Esophagus muscularis mucosa (tissue), 4 donors: ENCODE results near the gene PFKL. TPM values are rescaled to one million over a fixed set of nuclear protein-coding genes. Genes with fewer than 3 reads are reported as not detected.

Experiments
- DNase-seq: peaks from one replicate; pipeline ENCODE4 v3.0.0-alpha.2; 2017; ENCODE audit errors: extremely low spot score
- H3K27ac ChIP-seq, 4 donors: fragments of 200-600 bp; sonication (generic); replicated peaks in 1 of 4; 1 replicate in 3 of 4; 2 replicates in 1 of 4; pipeline ENCODE4 v1.5.1; 2016 to 2019; ENCODE audit warnings: mild to moderate bottlenecking in 1 of 4
- H3K27me3 ChIP-seq, 4 donors: fragments of 200-600 bp; sonication (generic); one replicate each; pipeline versions ENCODE4 v1.5.1 to v1.6.0; 2016 to 2019
- H3K36me3 ChIP-seq, 4 donors: fragments of 200-600 bp; sonication (generic); one replicate each; pipeline ENCODE4 v1.5.1; 2016 to 2019
- H3K4me1 ChIP-seq, 4 donors: fragments of 200-600 bp; sonication (generic); one replicate each; pipeline ENCODE4 v1.5.1; 2016 to 2019
- H3K4me3 ChIP-seq, 4 donors: fragments of 200-600 bp; sonication (generic); 1 replicate in 2 of 4; 2 replicates in 2 of 4; pipeline ENCODE4 v1.5.1; 2016 to 2019; ENCODE audit warnings: mild to moderate bottlenecking in 4 of 4, moderate library complexity in 1 of 4
- H3K9me3 ChIP-seq, 4 donors: fragments of 200-600 bp; sonication (generic); 1 replicate in 3 of 4; 2 replicates in 1 of 4; pipeline ENCODE4 v1.5.1; 2016 to 2019
- CTCF ChIP-seq, 3 experiments: fragments of 200-600 bp in 2 of 3; fragments of 450-650 bp in 1 of 3; sonication (generic) in 2 of 3; IDR thresholded peaks; one replicate each; pipeline ENCODE4 v1.5.1; 2017 to 2019; ENCODE audit warnings: antibody characterized with exemption in 3 of 3, mild to moderate bottlenecking in 2 of 3, moderate library complexity in 1 of 3
- EP300 ChIP-seq: sonication (generic); formaldehyde crosslinking; IDR thresholded peaks from one replicate; pipeline ENCODE4 v1.6.1; 2017; ENCODE audit warnings: antibody characterized with exemption
- POLR2A ChIP-seq: fragments of 450-650 bp; IDR thresholded peaks from one replicate; pipeline ENCODE4 v1.6.1; 2017; ENCODE audit warnings: antibody characterized with exemption, moderate library complexity, mild to moderate bottlenecking, low read depth
- POLR2AphosphoS5 ChIP-seq, 2 donors: sonication (generic); formaldehyde crosslinking; IDR thresholded peaks; one replicate each; pipeline ENCODE4 v1.6.1; 2017; ENCODE audit warnings: antibody characterized with exemption in 2 of 2
- WGBS: methylation state at CpG from one replicate; pipeline ENCODE4 v1.1.5; 2018; 5-methylcytosine and 5-hydroxymethylcytosine counted together
- intact Hi-C: fragments of 100-400 bp; cut with DNase I; formaldehyde crosslinking; loops from one replicate; pipeline ENCODE4 v1.15.1; 2023
- total RNA-seq, 4 donors: library from RNA; depleted of rRNA; stranded (reverse); fragments of >200 nt; gene quantifications; one replicate each; pipeline versions ENCODE4 v1.1.0 to v1.2.1, GENCODE V29; 2016

The PFKL gene
- total RNA-seq, 4 donors from 2014 or later = 61.5 to 109 (median 83.4) TPM

DNA sequence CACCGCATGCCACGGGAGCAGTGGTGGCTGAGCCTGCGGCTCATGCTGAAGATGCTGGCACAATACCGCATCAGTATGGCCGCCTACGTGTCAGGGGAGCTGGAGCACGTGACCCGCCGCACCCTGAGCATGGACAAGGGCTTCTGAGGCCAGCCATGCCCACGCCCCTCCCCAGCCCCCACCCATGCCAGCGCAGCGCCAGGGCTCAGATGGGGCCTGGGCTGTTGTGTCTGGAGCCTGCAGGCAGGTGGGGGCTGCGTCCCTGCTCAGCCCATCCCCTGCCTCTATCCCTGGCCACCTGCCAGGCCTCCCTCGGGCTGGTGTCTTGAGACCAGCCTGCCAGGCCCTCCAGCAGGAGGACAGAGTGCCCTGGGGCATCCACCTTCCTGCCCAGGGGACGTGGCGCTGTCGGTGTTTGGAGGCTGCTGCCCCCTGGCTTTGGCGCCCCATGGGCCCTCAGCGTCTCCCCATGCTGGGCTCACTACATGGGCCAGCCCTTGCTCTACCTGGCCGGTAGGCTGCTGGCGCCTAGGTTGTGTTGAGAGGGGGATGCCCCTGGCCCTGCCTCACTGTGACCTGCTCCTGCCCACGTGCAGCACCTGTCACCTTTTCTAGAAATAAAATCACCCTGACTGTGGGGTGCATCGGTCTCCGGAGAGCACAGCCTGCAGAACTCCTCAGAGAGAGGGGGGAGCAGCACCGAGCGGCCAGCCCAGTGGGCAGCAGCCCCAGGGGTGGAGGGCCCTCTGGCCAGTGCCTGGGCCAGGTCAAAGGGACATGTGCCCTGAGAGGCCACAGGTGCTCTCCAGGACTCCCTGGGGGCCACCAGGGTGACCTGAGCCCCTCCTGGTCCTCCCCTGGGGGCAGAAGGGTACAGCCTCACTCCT, 27.1 kb downstream of the PFKL start:
- intact Hi-C loops = no loop called here
- 81% methylated on average over 12 of the region's 26 CpGs for WGBS
- no peak overlapping the region for H3K27ac ChIP-seq

GRCh38 chr21:44327603-44327974, 27.7 kb downstream of the PFKL start:
- WGBS = 81% methylated on average over 9 of the region's 11 CpGs
- Histone ChIP-seq H3K36me3 (peaks cover 20 to 93% (median 85%) of the 10 kb centered on the region in 4 donors), H3K9me3 (no peaks in the 10 kb centered on the region), H3K4me3 (no peak overlapping the region), H3K27me3 (no peaks in the 10 kb centered on the region), H3K27ac (no peak overlapping the region), H3K4me1 (no peaks in the 10 kb centered on the region)
- no peak for TF ChIP-seq POLR2AphosphoS5 (IDR thresholded peaks at IDR 0.05)
- no peak for TF ChIP-seq EP300
- TF ChIP-seq POLR2A = no peak
- no peak for TF ChIP-seq CTCF (IDR thresholded peaks at IDR 0.05)
- no peak for DNase-seq
- intact Hi-C loops = no loop called here

More for the DNA sequence above, 27.1 kb downstream of the PFKL start:
- Histone ChIP-seq H3K4me1 (no peaks in the 10 kb centered on the region), H3K36me3 (peaks cover 21 to 93% (median 85%) of the 10 kb centered on the region in 4 donors), H3K27me3 (no peaks in the 10 kb centered on the region), H3K4me3 (no peak overlapping the region), H3K9me3 (no peaks in the 10 kb centered on the region)
- DNase-seq = no peak
- no peak for TF ChIP-seq POLR2AphosphoS5 (IDR thresholded peaks at IDR 0.05)
- no peak for TF ChIP-seq EP300
- TF ChIP-seq CTCF (IDR thresholded peaks at IDR 0.05) = no peak
- TF ChIP-seq POLR2A = no peak

DNA sequence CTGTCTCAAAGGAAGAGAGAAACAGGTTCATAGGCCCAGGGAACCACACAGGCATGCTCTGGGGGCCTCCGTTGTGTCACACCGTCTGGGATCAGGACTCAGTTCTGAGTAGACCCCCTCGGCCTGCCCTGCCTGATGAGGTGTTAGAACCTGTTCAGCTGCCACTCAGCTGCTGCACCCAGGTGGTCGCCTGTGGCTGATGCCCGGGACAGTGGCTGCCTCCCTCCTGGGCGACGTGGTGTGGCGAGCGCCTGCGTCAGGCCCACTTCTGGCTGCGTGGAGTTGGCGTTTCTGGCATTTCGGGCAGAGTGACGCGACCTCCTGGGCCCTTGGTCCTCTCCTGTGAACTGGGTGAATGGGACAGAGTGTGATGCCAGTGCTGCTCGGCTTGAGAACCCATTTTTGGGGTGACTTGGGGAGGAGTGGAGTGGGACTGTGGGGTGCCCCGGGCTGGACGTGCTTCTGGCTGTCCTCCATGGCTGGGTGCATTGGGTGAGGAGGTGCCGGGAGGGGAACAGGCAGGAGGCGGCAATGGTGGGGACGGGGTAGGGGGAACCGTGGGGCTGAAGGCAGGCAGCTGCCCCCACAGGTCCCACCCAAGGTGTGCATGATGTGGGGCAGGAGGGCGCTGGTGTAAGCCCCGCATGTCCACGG, 28.5 kb downstream of the PFKL start:
- intact Hi-C loops = no loop called here
- TF ChIP-seq POLR2A (no peak), EP300 (no peak), POLR2AphosphoS5 (IDR thresholded peaks at IDR 0.05) (no peak), CTCF (IDR thresholded peaks at IDR 0.05) (no peak)
- Histone ChIP-seq H3K9me3 (no peaks in the 10 kb centered on the region), H3K4me3 (no peak overlapping the region), H3K36me3 (peaks cover 14 to 91% (median 83%) of the 10 kb centered on the region in 4 donors), H3K27ac (no peak overlapping the region), H3K4me1 (no peaks in the 10 kb centered on the region), H3K27me3 (no peaks in the 10 kb centered on the region)
- 86% methylated on average over 10 of the region's 25 CpGs for WGBS
- DNase-seq = no peak

GRCh38 chr21:44329086-44329889, 29.4 kb downstream of the PFKL start:
- Histone ChIP-seq H3K4me3 (no peak overlapping the region), H3K27ac (no peak overlapping the region), H3K27me3 (no peaks in the 10 kb centered on the region), H3K36me3 (peaks cover 12 to 82% (median 74%) of the 10 kb centered on the region in 4 donors), H3K4me1 (peaks cover 0 to 3% (median 0%) of the 10 kb centered on the region in 4 donors), H3K9me3 (no peaks in the 10 kb centered on the region)
- intact Hi-C loops = no loop called here
- TF ChIP-seq CTCF (IDR thresholded peaks at IDR 0.05) (no peak), POLR2A (no peak), EP300 (no peak), POLR2AphosphoS5 (IDR thresholded peaks at IDR 0.05) (no peak)
- 89% methylated on average over 5 of the region's 26 CpGs for WGBS
- no peak for DNase-seq
